HCT116 (cell line): Measurements from ENCODE around the gene MLLT6. TPM values are rescaled to one million over a fixed set of nuclear protein-coding genes. Genes with fewer than 3 reads are reported as not detected.

ENCODE experiments used
- ATAC-seq: fragments of 200-7000 bp; cut with Tn5 transposase; 2 replicates; pipeline ENCODE4 v1.9.1; 2020; ENCODE audit warnings: mild to moderate bottlenecking, moderate library complexity
- BruUV-seq: library from RNA; stranded (reverse); fragments of 400-500 nt; replicated peaks from 2 replicates; lab custom pipeline; 2021; lab: Mats Ljungman, UMichigan
- CTCF ChIA-PET: fragments of 300-600 bp; sonication (Branson Sonifier 250); formaldehyde crosslinking; loops from one replicate; lab custom pipeline; 2021; ENCODE audit warnings: antibody characterized with exemption; lab: Charles Lee
- POLR2A ChIA-PET: fragments of 300-600, 350-600 bp; sonication (Branson Sonifier 250); formaldehyde crosslinking; loops from one replicate; lab custom pipeline; 2021; ENCODE audit warnings: antibody characterized with exemption; lab: Charles Lee
- RAD21 ChIA-PET, 2 experiments: fragments of 300-600 bp; sonication (Branson Sonifier 250); formaldehyde crosslinking; loops; one replicate each; lab custom pipeline; 2023; ENCODE audit warnings: low total read pairs in 2 of 2; ENCODE audit not compliant: uncharacterized antibody in 2 of 2, unreplicated experiment in 2 of 2, low non-redundant PET in 1 of 2; lab: Charles Lee
- DNase-seq: peaks from one replicate; pipeline ENCODE4 v3.0.0-alpha.2; 2010; ENCODE audit warnings: low read depth, low spot score
- H2AFZ ChIP-seq: fragments of 200-600 bp; shearing (Covaris generic), sonication (generic); 2 replicates; pipeline ENCODE4 v1.6.1; 2017; ENCODE audit warnings: low read depth, mixed run types, mixed read lengths, antibody characterized with exemption, low read length; ENCODE audit not compliant: poor library complexity, severe bottlenecking
- H3K27ac ChIP-seq: 2 replicates; pipeline ENCODE4 v1.5.1; 2012; ENCODE audit warnings: low read depth, low read length
- H3K27me3 ChIP-seq: fragments of 200-600 bp; sonication (generic); 2 replicates; pipeline ENCODE4 v1.6.1; 2016; ENCODE audit warnings: mixed run types, low read length, mixed read lengths; ENCODE audit not compliant: insufficient read depth
- H3K36me3 ChIP-seq, 2 experiments: fragments of 200-500 bp in 1 of 2; fragments of 200-600 bp in 1 of 2; sonication (Bioruptor generic) in 1 of 2; sonication (generic) in 1 of 2; 2 replicates each; pipeline versions ENCODE4 v1.5.1 to v1.6.1; 2014 to 2016; ENCODE audit warnings: low read length in 2 of 2, inconsistent platforms in 1 of 2, mixed read lengths in 1 of 2, mixed run types in 1 of 2; ENCODE audit not compliant: insufficient read depth in 2 of 2, control insufficient read depth in 1 of 2
- H3K4me1 ChIP-seq, 2 experiments: fragments of 200-600 bp in 1 of 2; sonication (generic) in 1 of 2; 2 replicates each; pipeline versions ENCODE4 v1.5.1 to v1.6.1; 2012 to 2017; ENCODE audit warnings: low read length in 2 of 2, inconsistent platforms in 1 of 2, mild to moderate bottlenecking in 1 of 2, mixed read lengths in 1 of 2, mixed run types in 1 of 2, moderate library complexity in 1 of 2; ENCODE audit not compliant: insufficient read depth in 2 of 2, control insufficient read depth in 1 of 2
- H3K4me2 ChIP-seq: fragments of 200-600 bp; sonication (generic); 2 replicates; pipeline ENCODE4 v1.6.1; 2017; ENCODE audit warnings: mixed run types, low read length, mixed read lengths
- H3K4me3 ChIP-seq, 2 experiments: fragments of 200-600 bp in 1 of 2; sonication (generic) in 1 of 2; replicated peaks in 1 of 2; 2 replicates each; pipeline ENCODE4 v1.5.1; 2011 to 2016; ENCODE audit warnings: low read length in 2 of 2, control low read depth in 1 of 2, low read depth in 1 of 2, mild to moderate bottlenecking in 1 of 2, mixed read lengths in 1 of 2, mixed run types in 1 of 2
- H3K79me2 ChIP-seq: fragments of 200-600 bp; sonication (generic); 2 replicates; pipeline ENCODE4 v1.6.1; 2017; ENCODE audit warnings: mild to moderate bottlenecking, mixed run types, low read length, moderate library complexity, mixed read lengths; ENCODE audit not compliant: insufficient read depth
- H3K9ac ChIP-seq: fragments of 200-600 bp; sonication (generic); 2 replicates; pipeline ENCODE4 v1.6.1; 2016; ENCODE audit warnings: low read length, mixed read lengths
- H3K9me2 ChIP-seq: fragments of 200-600 bp; sonication (generic), shearing (Covaris generic); 2 replicates; pipeline ENCODE4 v1.6.1; 2017; ENCODE audit warnings: mixed run types, mild to moderate bottlenecking, moderate library complexity; ENCODE audit not compliant: insufficient read depth
- H3K9me3 ChIP-seq, 2 experiments: fragments of 200-500 bp in 1 of 2; fragments of 200-600 bp in 1 of 2; sonication (Bioruptor generic) in 1 of 2; sonication (generic) in 1 of 2; 2 replicates each; pipeline ENCODE4 v1.6.1; 2014 to 2017; ENCODE audit warnings: low read length in 2 of 2, mixed read lengths in 2 of 2, inconsistent platforms in 1 of 2, low read depth in 1 of 2, mild to moderate bottlenecking in 1 of 2, mixed run types in 1 of 2, moderate library complexity in 1 of 2; ENCODE audit not compliant: control insufficient read depth in 1 of 2, insufficient read depth in 1 of 2
- H4K20me1 ChIP-seq: fragments of 200-600 bp; sonication (generic), shearing (Covaris generic); 2 replicates; pipeline ENCODE4 v1.6.1; 2017; ENCODE audit warnings: mixed run types, mild to moderate bottlenecking, moderate library complexity; ENCODE audit not compliant: insufficient read depth
- CEBPB ChIP-seq: IDR thresholded peaks from 2 replicates; pipeline ENCODE4 v1.6.1; 2012; ENCODE audit warnings: low read depth
- CTCF ChIP-seq, 3 experiments: fragments of 200-600 bp in 1 of 3; sonication (generic) in 1 of 3; IDR thresholded peaks in 2 of 3; conservative IDR thresholded peaks in 1 of 3; 2 replicates each; pipeline ENCODE4 v1.5.1; 2012 to 2017; ENCODE audit warnings: low read depth in 2 of 3, low read length in 2 of 3, antibody characterized with exemption in 1 of 3, borderline replicate concordance in 1 of 3, control low read depth in 1 of 3, mild to moderate bottlenecking in 1 of 3, mixed read lengths in 1 of 3, mixed run types in 1 of 3, moderate library complexity in 1 of 3; ENCODE audit not compliant: insufficient read depth in 1 of 3
- EGR1 ChIP-seq: IDR thresholded peaks from 2 replicates; pipeline ENCODE4 v1.6.1; 2012; ENCODE audit warnings: low read depth
- EZH2 ChIP-seq: fragments of 200-600 bp; sonication (generic); IDR thresholded peaks from 2 replicates; pipeline ENCODE4 v1.6.1; 2017; ENCODE audit warnings: antibody characterized with exemption, mixed run types
- FOSL1 ChIP-seq: IDR thresholded peaks from 2 replicates; pipeline ENCODE4 v1.6.1; 2012; ENCODE audit warnings: low read depth
- JUND ChIP-seq: IDR thresholded peaks from 2 replicates; pipeline ENCODE4 v1.6.1; 2012
- MAX ChIP-seq: IDR thresholded peaks from 2 replicates; pipeline ENCODE4 v1.6.1; 2012
- REST ChIP-seq: IDR thresholded peaks from 2 replicates; pipeline ENCODE4 v1.6.1; 2012; ENCODE audit warnings: low read depth
- SIN3A ChIP-seq: IDR thresholded peaks from 2 replicates; pipeline ENCODE4 v1.6.1; 2012; ENCODE audit warnings: low read depth
- ZFX ChIP-seq: fragments of 450-650 bp; IDR thresholded peaks from 2 replicates; pipeline ENCODE4 v1.6.1; 2017
- ZNF274 ChIP-seq: fragments of 200-500 bp; sonication (Bioruptor generic); IDR thresholded peaks from 2 replicates; pipeline ENCODE4 v1.6.1; 2014; ENCODE audit warnings: mild to moderate bottlenecking, low read depth, low read length, inconsistent platforms
- intact Hi-C: fragments of 100-400 bp; cut with micrococcal nuclease; formaldehyde crosslinking; loops from 2 replicates; pipeline ENCODE4 v1.10.0; 2022
- total RNA-seq: library from RNA; stranded (reverse); gene quantifications from one replicate; pipeline ENCODE4 v1.2.1, GENCODE V29; 2021; ENCODE audit not compliant: unreplicated experiment

Gene MLLT6
- total RNA-seq, 1 experiment from 2014 or later, result 110 TPM

DNA sequence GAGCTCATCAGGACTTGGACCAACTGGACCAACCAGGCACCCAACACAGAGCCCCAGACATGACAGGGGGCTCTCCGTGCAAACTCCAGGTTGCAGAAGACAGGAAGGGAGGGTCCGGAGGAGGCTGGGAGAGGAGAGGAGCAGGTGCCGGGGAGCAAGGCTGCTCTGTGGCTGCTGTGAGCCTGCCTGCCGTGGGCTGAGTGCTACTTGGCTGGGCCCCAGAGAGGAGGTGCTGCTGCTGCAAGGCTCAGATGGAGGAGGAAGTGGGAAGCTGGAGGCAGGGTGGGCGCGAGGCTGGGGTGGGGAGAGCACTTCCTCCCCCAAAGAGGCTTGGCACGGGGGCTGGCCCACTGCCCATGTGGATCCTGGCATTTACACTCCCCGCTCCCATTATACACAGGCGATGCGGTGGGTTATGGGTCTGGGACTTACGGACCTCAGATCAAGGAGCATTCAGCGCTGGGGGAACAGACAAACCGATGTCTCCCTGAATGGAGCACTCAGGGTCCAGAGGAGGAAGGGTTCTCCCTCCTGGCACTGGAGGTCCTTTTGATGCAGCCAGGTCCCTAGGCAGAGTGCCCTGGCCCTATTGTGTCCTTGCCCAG, 46.2 kb upstream of the MLLT6 start:
- no peak overlapping the region for H3K4me3 ChIP-seq
- H3K79me2 ChIP-seq, result no peaks in the 10 kb centered on the region
- RAD21 ChIA-PET, result no interaction called here
- no peaks in the 10 kb centered on the region for H3K9me2 ChIP-seq
- no peak for TF ChIP-seq SIN3A
- no peak for TF ChIP-seq EZH2
- TF ChIP-seq REST, result no peak
- no peak for TF ChIP-seq ZFX
- TF ChIP-seq CTCF (IDR thresholded peaks at IDR 0.05 in 2 of 3, conservative IDR thresholded peaks at IDR 0.05 in 1 of 3; ENCODE audit: borderline replicate concordance in 1 of 3, insufficient read depth in 1 of 3, low read depth in 2 of 3, low read length in 2 of 3), result no peak
- no peak for TF ChIP-seq JUND
- TF ChIP-seq FOSL1, result no peak
- TF ChIP-seq CEBPB, result no peak
- no peak for TF ChIP-seq MAX
- TF ChIP-seq ZNF274, result no peak
- TF ChIP-seq EGR1, result no peak
- DNase-seq (no peak), ATAC-seq (no peak)
- H3K27ac ChIP-seq, result no peak overlapping the region; the same call in 1 of the 2 replicates
- H4K20me1 ChIP-seq, result no peaks in the 10 kb centered on the region
- intact Hi-C loops, result no loop called here
- no peak overlapping the region for H2AFZ ChIP-seq
- CTCF ChIA-PET, result no interaction called here
- no peak overlapping the region for H3K9ac ChIP-seq
- peaks cover 0 to 10% of the 10 kb centered on the region in 2 experiments; a peak in 2 of 4 replicates for H3K4me1 ChIP-seq
- H3K9me3 ChIP-seq, result no peaks in the 10 kb centered on the region
- H3K4me2 ChIP-seq, result no peak overlapping the region
- no peaks in the 10 kb centered on the region for H3K36me3 ChIP-seq
- no TSS peak for BruUV-seq
- POLR2A ChIA-PET, result no interaction called here
- H3K27me3 ChIP-seq, result no peaks in the 10 kb centered on the region; the same call in 1 of the 2 replicates
